IMR-90 (cell line): ENCODE results near the gene IFITM10. TPM values are rescaled to one million over a fixed set of nuclear protein-coding genes. Genes with fewer than 3 reads are reported as not detected.
A peak's percentile ranks its signal among the peaks of the same experiment; 100 is the strongest.

Experiments
- ATAC-seq: fragments of 200-7000 bp; cut with Tn5 transposase; 2 replicates; pipeline ENCODE4 v1.9.1; 2020; ENCODE audit warnings: low read depth, mild to moderate bottlenecking, moderate library complexity
- BruUV-seq: library from RNA; stranded (reverse); fragments of 400-500 nt; replicated peaks from 2 replicates; lab custom pipeline; 2021; lab: Mats Ljungman, UMichigan
- CTCF ChIA-PET: fragments of 300-600 bp; formaldehyde crosslinking; extraction: SDS; loops from one replicate; lab custom pipeline; 2021; ENCODE audit warnings: antibody characterized with exemption; lab: Yijun Ruan, JAX
- POLR2A ChIA-PET: fragments of 300-600 bp; sonication (Branson Sonifier 250); formaldehyde crosslinking; loops from one replicate; lab custom pipeline; 2022; ENCODE audit warnings: antibody characterized with exemption; ENCODE audit not compliant: unreplicated experiment; lab: Charles Lee
- DNase-seq: peaks from one replicate; pipeline ENCODE4 v3.0.0; 2013
- H2AFZ ChIP-seq: replicated peaks from 2 replicates; pipeline ENCODE3; 2013; ENCODE audit warnings: low read length, mild to moderate bottlenecking; ENCODE audit not compliant: poor library complexity
- H2AK5ac ChIP-seq: 2 replicates; pipeline ENCODE4 v1.6.1; 2013; ENCODE audit warnings: low read depth, low read length, inconsistent platforms
- H2AK9ac ChIP-seq: replicated peaks from 2 replicates; pipeline ENCODE3; 2013; ENCODE audit warnings: mild to moderate bottlenecking, low read depth, low read length, moderate library complexity; ENCODE audit not compliant: poor library complexity
- H2BK120ac ChIP-seq: 2 replicates; pipeline ENCODE4 v1.6.1; 2013; ENCODE audit warnings: low read depth, low read length, inconsistent platforms
- H2BK15ac ChIP-seq: 3 replicates; pipeline ENCODE4 v1.6.1; 2013; ENCODE audit warnings: low read depth, low read length, inconsistent platforms
- H2BK20ac ChIP-seq: 2 replicates; pipeline ENCODE4 v1.6.1; 2013; ENCODE audit warnings: low read depth, mild to moderate bottlenecking, inconsistent platforms, low read length, moderate library complexity
- H2BK5ac ChIP-seq: 2 replicates; pipeline ENCODE4 v1.6.1; 2013; ENCODE audit warnings: mild to moderate bottlenecking, low read depth, low read length, inconsistent platforms; ENCODE audit not compliant: poor library complexity, severe bottlenecking
- H3K14ac ChIP-seq: replicated peaks from 2 replicates; pipeline ENCODE4 v1.6.1; 2013; ENCODE audit warnings: low read depth, low read length, inconsistent platforms
- H3K18ac ChIP-seq: 2 replicates; pipeline ENCODE4 v1.6.1; 2013; ENCODE audit warnings: low read depth, low read length, control low read depth
- H3K23ac ChIP-seq: 2 replicates; pipeline ENCODE4 v1.6.1; 2013; ENCODE audit warnings: low read depth, low read length, inconsistent platforms
- H3K27ac ChIP-seq: 2 replicates; pipeline ENCODE4 v1.5.1; 2013; ENCODE audit warnings: mild to moderate bottlenecking, control low read depth, low read length; ENCODE audit not compliant: insufficient read depth
- H3K27me3 ChIP-seq: 2 replicates; pipeline ENCODE4 v1.6.1; 2013; ENCODE audit warnings: low read length; ENCODE audit not compliant: control insufficient read depth, insufficient read depth
- H3K36me3 ChIP-seq: 2 replicates; pipeline ENCODE4 v1.6.1; 2013; ENCODE audit warnings: low read length, mixed read lengths; ENCODE audit not compliant: control insufficient read depth, insufficient read depth
- H3K4ac ChIP-seq: 2 replicates; pipeline ENCODE4 v1.6.1; 2013; ENCODE audit warnings: low read depth, low read length, inconsistent platforms
- H3K4me1 ChIP-seq: 2 replicates; pipeline ENCODE4 v1.6.1; 2013; ENCODE audit warnings: low read length, mixed read lengths; ENCODE audit not compliant: control insufficient read depth, insufficient read depth
- H3K4me2 ChIP-seq: 2 replicates; pipeline ENCODE4 v1.6.1; 2013; ENCODE audit warnings: low read depth, mild to moderate bottlenecking, control low read depth, low read length, moderate library complexity
- H3K4me3 ChIP-seq: 2 replicates; pipeline ENCODE4 v1.5.1; 2013; ENCODE audit warnings: low read depth, mild to moderate bottlenecking, control low read depth, low read length, moderate library complexity; ENCODE audit not compliant: insufficient read depth
- H3K56ac ChIP-seq: 2 replicates; pipeline ENCODE4 v1.6.1; 2013; ENCODE audit warnings: low read length, inconsistent platforms; ENCODE audit not compliant: insufficient read depth; ENCODE audit errors: extremely low read depth
- H3K79me1 ChIP-seq, 2 experiments: 2 replicates each; pipeline ENCODE4 v1.6.1; 2013; ENCODE audit warnings: low read length in 2 of 2, inconsistent platforms in 1 of 2, low read depth in 1 of 2
- H3K9ac ChIP-seq: 2 replicates; pipeline ENCODE4 v1.6.1; 2013; ENCODE audit warnings: low read depth, low read length, control low read depth
- H3K9me1 ChIP-seq: 2 replicates; pipeline ENCODE4 v1.6.1; 2013; ENCODE audit warnings: low read length, inconsistent platforms; ENCODE audit not compliant: insufficient read depth
- H3K9me3 ChIP-seq: 2 replicates; pipeline ENCODE4 v1.6.1; 2013; ENCODE audit warnings: low read length; ENCODE audit not compliant: control insufficient read depth, insufficient read depth
- H4K20me1 ChIP-seq: 2 replicates; pipeline ENCODE4 v1.6.1; 2013; ENCODE audit warnings: low read length, inconsistent platforms; ENCODE audit not compliant: insufficient read depth
- H4K5ac ChIP-seq: 2 replicates; pipeline ENCODE4 v1.6.1; 2013; ENCODE audit warnings: mild to moderate bottlenecking, low read depth, low read length, control low read depth
- H4K8ac ChIP-seq, 2 experiments: 2 replicates each; pipeline ENCODE4 v1.6.1; 2013; ENCODE audit warnings: low read depth in 2 of 2, low read length in 2 of 2, control low read depth in 1 of 2, inconsistent platforms in 1 of 2
- H4K91ac ChIP-seq: 2 replicates; pipeline ENCODE4 v1.6.1; 2013; ENCODE audit warnings: low read depth, low read length, inconsistent platforms; ENCODE audit not compliant: insufficient read depth
- POLR2A ChIP-seq: IDR thresholded peaks from 2 replicates; pipeline ENCODE4 v1.6.1; 2012; ENCODE audit warnings: mild to moderate bottlenecking, low read depth, low read length
- RAD21 ChIP-seq: IDR thresholded peaks from 2 replicates; pipeline ENCODE4 v1.6.1; 2012; ENCODE audit warnings: low read length, improper control_type of control experiment
- RCOR1 ChIP-seq: IDR thresholded peaks from 2 replicates; pipeline ENCODE4 v1.6.1; 2012; ENCODE audit warnings: mild to moderate bottlenecking, low read length, improper control_type of control experiment; ENCODE audit not compliant: insufficient replicate concordance
- WGBS, 2 experiments: methylation state at CpG; one replicate each; pipeline versions ENCODE4 v1.1.5 to v1.1.7; 2013; ENCODE audit warnings: missing lambda C conversion rate in 2 of 2; ENCODE audit not compliant: insufficient read length in 1 of 2; ENCODE audit errors: extremely low coverage in 2 of 2; 5-methylcytosine and 5-hydroxymethylcytosine counted together
- dilution Hi-C: fragments of 300-500 bp; cut with HindIII; formaldehyde crosslinking; loops from one replicate; pipeline ENCODE4 v1.14.3; 2018; ENCODE audit warnings: low sequenced_read_pairs; ENCODE audit not compliant: unreplicated experiment
- in situ Hi-C: fragments of 300-500 bp; cut with MboI; formaldehyde crosslinking; loops from 3 replicates; pipeline ENCODE4 v1.14.3; 2019; ENCODE audit warnings: low sequenced_read_pairs, inconsistent platforms, mixed read lengths
- intact Hi-C: fragments of 100-400 bp; cut with micrococcal nuclease; formaldehyde crosslinking; loops from 2 replicates; pipeline ENCODE4 v1.10.0; 2022
- polyA plus RNA-seq, 3 experiments: library from polyadenylated mRNA; depleted of rRNA; stranded (reverse); fragments of >200 nt; gene quantifications; 2 replicates each; pipeline ENCODE4 v1.2.3, GENCODE V29; 2012; ENCODE audit warnings: low replicate concordance in 1 of 3
- total RNA-seq: library from RNA; depleted of rRNA; stranded (reverse); fragments of >200 nt; gene quantifications from 2 replicates; pipeline ENCODE4 v1.2.3, GENCODE V29; 2012

The IFITM10 gene
- total and polyA plus RNA-seq, 2 of the 4 experiments (the other 2 are of a cell fraction), result 0.15 to 0.18 TPM

- H3K9me1 ChIP-seq, result 0 out of 2 replicates have a peak, but pooled peaks cover 4% of the 10 kb centered on the region
- peaks cover 8% of the 10 kb centered on the region; the same call in 1 of the 2 replicates for H3K36me3 ChIP-seq
- H3K4me2 ChIP-seq, result no peak overlapping the region; the same call in 1 of the 2 replicates
- peaks cover 9% of the 10 kb centered on the region; the same call in 1 of the 2 replicates for H3K27me3 ChIP-seq
- in situ Hi-C loops, result no loop called here
- H3K18ac ChIP-seq, result no peak overlapping the region
- H2BK120ac ChIP-seq, result no peak overlapping the region
- H3K9me3 ChIP-seq, result no peaks in the 10 kb centered on the region
- peak; percentile 53 for ATAC-seq
- H2BK20ac ChIP-seq, result no peak overlapping the region
- intact Hi-C loops, result no loop called here
- no peaks in the 10 kb centered on the region for H3K79me1 ChIP-seq
- H3K14ac ChIP-seq, result no peak overlapping the region
- BruUV-seq, result no TSS peak
- peak; percentile 78 for DNase-seq
- dilution Hi-C loops, result no loop called here
- H2BK15ac ChIP-seq, result no peak overlapping the region
- no peak overlapping the region for H3K23ac ChIP-seq
- no peak overlapping the region for H3K56ac ChIP-seq
- H3K4me3 ChIP-seq, result no peak overlapping the region
- 23% methylated on average over 11 of the region's 25 CpGs; no CpG with 5 or more reads in 1 of the 2 experiments for WGBS, 2 experiments
- no peak overlapping the region for H3K9ac ChIP-seq
- TF ChIP-seq RAD21 (no peak), RCOR1 (peak; percentile 47), POLR2A (0 out of 2 replicates have a peak, but pooled peaks have one; percentile 24)
- H4K5ac ChIP-seq, result no peak overlapping the region
- no peak overlapping the region for H3K27ac ChIP-seq
- peak overlapping the region; percentile 72 for H2AFZ ChIP-seq
- 0 out of 2 replicates have a peak overlapping the region, but pooled peaks have one; percentile 35 for H3K4ac ChIP-seq
- H4K91ac ChIP-seq, result no peak overlapping the region
- POLR2A ChIA-PET, result no interaction called here
- H2AK5ac ChIP-seq, result 0 out of 2 replicates have a peak overlapping the region, but pooled peaks have one; percentile 28
- no peak overlapping the region for H2BK5ac ChIP-seq
- CTCF ChIA-PET, result interaction anchor here (0.6 kb wide), 1 partner anchor 130 kb away, joined by 3 read pairs; no protein-coding TSS in a partner anchor
- peak overlapping the region; percentile 66 for H2AK9ac ChIP-seq
- H4K20me1 ChIP-seq, result peaks cover 11% of the 10 kb centered on the region
- peaks cover 8% of the 10 kb centered on the region; the same call in 1 of the 2 replicates for H3K4me1 ChIP-seq
- no peak overlapping the region for H4K8ac ChIP-seq
Observed at GRCh38 chr11:1749395-1750351, 722 bp downstream of the IFITM10 start.
